GM21576 (cell line): Measurements from ENCODE around the gene VAV2.
A peak's percentile ranks its signal among the peaks of the same experiment; 100 is the strongest.

Source experiments
- ATAC-seq: cut with Tn5 transposase; IDR thresholded peaks from one replicate; pipeline ENCODE4 v1.9.1; 2021; ENCODE audit warnings: mild to moderate bottlenecking, moderate library complexity; ENCODE audit not compliant: unreplicated experiment

Gene VAV2

DNA sequence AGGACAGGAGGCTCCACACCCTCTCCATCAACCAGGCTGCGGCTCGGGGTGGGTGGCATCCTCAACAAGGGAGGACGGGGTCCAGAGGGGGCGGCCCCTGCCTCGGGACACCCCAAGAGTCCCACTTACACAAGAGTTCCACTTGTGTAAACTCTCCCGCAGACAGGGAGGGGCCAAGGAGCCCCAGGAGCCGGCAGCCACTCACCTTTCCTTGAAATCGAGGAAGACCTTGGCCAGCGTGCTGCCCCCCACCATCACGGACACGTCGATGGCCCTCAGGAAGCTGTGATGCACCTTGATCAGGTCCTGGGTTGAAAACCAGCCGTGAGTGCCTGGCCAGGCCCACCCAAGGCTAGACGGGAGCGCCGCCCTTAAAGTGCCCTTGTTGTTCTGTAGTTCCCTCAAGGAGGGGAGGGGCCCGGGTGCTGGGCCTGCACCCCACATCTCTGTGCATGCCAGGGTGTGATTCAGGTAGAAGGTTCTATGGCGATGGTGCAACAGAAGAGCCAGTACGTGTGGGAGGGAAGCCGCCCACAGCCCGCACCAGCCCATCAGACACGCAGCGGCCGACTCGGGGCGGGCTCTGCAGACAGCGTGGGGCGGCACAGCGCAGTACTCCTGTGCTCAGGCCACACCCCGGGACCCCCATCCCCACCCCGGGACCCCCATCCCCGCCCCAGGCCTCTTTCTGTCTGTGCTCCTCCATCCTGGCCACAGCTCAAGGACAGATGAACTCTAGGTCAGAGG, 186.1 kb downstream of the VAV2 start:
- ATAC-seq, result no peak

DNA sequence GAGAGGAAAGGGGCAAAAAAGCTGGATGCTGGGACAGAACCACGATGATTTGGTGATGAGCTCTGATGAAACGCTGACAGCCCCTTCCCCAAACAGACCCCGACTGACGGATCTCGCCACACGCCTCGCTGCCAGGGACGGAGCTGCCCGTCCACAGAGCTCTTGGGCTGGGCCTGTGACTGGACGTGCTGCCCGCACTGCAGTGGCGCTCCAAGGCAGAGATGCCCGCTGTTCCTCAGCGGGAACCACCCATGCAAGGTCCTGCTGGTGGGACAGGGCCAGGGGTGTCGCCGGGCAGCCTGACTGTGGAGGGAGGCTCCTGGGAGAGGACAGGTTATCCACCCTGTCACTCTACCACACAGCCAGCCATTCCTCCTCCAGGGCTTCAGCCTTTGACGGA, 187.9 kb downstream of the VAV2 start:
- no peak for ATAC-seq

- no peak for ATAC-seq
These were observed 188.4 kb downstream of the VAV2 start for GRCh38 chr9:133803745-133804144.

DNA sequence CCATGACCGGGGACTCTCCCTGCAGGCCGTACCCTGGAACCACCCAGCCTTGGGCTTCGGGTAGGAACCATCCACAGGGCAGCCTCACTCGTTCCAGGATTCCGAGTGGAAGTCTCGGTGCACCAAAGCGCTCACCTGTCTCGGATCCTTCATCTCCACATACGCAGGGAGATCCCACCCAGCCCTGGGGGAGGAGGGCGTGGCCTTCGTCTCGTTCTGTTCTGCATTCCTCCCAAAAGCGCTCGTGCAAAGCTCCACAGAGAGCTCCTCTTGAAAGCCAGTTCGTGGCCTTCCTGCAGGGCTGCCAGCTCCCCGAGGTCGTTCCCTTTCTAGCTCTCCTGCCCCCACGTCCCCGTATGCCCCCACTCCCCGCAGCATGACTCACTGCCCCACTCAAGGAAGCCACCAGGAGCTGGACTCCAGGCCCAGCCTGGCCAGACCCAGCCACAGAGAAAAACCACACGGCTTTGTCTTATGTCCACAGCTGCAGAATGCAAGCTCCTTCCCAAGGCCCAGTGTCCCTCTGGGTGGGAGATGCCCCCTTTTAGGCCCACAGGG, 189.0 kb downstream of the VAV2 start:
- no peak for ATAC-seq

DNA sequence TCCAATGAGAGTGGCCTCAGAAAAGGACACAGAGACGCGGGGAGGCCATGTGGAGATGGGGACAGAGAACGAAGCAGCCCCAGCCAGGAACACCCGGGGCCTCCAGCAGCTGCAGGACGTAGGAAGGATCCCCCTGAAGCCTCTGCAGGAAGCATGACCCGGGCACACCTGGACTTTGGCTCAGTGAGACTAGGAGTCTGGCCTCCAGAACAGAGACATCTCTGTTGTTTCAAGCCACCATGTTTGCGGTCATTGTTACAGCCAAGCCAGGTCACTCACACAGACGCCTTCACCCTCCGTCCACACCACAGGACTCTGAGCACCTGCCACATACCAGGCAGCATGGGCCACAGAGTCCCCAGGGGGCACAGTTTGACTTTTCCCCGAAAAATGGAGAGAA, 190.4 kb downstream of the VAV2 start:
- ATAC-seq, result no peak

GRCh38 chr9:133800266-133800665, 191.9 kb downstream of the VAV2 start:
- no peak for ATAC-seq

- no peak for ATAC-seq
These were observed 192.4 kb downstream of the VAV2 start for GRCh38 chr9:133799716-133800115.

DNA sequence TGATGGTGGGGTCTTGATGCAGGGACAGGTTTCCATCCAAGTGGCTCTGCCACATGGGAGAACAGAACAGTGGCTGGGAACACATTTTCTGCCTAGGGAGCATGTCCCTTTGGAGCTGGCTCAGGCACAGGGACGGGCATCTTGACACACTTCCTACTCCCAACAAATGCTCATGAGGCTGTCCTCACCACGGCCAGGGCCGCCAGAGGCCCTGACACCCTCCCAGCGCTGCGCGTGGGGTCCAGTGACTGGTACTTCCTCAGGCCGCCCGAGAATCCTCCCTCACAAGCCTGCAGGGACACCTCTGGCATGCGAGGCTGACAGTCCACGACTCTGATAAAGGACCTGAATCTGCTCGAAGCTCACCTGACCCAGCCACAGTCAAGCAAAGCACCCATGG, 193.0 kb downstream of the VAV2 start:
- ATAC-seq, result no peak

DNA sequence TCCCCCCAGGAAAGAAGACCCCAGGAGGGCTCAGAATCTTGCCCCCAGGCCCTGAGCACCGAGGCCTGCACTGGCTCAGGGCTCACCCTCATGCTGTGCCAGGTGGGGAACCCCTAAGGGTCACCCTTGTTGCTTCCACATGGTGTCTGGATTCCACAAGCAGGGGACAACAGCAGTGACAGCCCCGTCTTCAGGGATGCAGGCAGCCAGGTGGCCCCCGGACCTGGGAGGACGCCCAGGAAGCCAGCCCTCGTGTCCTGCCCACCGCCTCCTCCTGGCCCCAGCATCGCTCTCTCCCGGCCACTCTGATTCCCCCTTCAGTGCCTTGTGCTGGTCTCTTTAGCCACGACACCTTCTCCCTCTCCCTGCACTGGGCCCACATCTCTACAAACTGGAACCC, 194.0 kb downstream of the VAV2 start:
- ATAC-seq, result no peak

GRCh38 chr9:133797406-133798105, 194.6 kb downstream of the VAV2 start:
- ATAC-seq, result no peak

DNA sequence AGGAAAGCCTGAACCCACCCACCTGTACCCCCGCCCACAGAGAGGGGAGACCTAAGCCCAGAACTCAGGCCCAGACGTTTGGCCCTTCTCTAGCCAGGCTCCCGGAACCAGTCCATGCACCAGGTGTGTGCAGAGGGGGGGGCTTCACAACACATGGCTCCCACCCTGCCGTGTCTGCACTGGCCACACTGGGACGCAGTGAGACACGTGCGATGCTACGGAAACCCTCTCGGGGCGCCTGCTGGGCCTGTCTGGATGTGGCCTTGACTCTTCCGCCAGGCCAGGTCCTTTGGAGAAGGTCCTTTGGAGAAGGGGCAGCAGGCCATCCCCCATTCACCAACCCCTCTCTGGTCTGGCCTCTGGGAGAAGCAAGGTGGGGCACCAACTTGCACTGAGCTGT, 195.6 kb downstream of the VAV2 start:
- no peak for ATAC-seq

DNA sequence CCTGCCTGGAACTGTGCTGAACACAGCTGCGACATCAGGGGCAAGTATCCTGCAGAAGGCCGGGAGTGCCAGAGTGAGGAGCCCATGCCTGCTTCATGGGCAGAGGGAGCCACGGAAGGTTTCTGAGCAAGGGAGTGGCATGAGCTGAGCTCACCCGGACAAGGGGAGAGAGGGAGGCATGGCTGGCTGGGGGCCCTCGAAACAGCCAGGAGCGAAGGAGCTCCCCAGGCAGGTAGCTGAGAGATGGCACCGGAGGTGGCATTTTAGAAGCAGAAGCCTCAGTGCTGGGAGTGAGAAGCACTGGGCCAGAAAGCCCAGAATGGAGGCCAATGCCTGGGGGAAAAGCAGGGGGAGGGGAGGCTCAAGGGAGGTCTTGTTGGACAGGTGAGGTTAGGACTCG, 197.1 kb downstream of the VAV2 start:
- no peak for ATAC-seq

DNA sequence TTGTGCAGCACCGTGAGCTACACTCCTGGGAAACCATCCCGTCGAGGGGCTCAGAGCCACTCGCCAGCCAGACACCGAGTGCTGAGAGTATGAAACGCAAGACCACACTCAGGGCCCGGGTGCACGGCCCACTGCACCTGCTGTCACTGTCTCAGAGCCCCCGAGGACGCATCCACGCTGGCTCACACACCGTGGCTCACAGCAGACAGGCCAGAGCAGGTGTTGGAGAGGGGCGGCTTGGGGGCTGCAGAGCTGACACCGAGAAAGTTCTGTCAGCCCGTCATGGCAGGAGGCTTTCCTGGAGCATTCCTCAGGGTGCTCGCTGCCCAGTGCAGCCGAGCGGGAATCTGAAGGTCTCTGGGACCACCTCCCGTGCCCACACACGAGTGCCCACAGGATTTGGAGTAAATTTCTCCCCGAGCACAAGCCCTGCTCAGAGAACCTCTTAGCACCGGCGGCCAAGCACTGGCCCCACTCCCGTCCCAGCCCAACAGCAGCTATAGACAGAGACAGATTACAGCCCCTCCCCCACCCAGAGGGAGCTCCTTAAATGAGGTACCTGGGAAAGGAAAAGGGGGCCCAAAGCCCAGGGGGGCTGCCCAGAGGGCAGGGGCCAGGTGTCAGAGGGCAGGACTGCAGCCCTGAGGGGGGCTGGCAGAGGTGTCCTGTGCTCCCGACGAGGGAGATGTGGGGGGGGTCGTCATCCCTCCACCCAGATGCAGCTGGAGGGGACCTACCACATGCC, 197.9 kb downstream of the VAV2 start:
- ATAC-seq, result no peak

DNA sequence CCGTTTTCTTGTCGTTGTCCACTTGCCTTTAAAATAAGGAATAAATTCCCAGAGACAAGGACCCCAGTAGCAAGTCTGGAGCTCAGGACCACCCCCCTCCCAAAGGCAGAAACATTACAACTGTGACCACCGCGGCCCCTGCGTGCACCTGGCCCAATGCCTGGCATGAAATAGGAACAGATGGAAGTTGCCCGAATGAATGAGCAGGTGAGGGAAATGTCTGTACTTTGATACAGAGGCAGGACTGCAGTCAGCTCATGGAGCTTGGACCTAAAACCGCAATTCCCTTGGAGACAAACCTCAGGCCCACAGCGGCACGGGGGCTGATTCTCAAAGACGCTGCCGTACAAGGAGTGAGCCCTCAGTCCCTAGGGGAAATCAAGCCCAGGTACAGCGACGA, 198.7 kb downstream of the VAV2 start:
- no peak for ATAC-seq

DNA sequence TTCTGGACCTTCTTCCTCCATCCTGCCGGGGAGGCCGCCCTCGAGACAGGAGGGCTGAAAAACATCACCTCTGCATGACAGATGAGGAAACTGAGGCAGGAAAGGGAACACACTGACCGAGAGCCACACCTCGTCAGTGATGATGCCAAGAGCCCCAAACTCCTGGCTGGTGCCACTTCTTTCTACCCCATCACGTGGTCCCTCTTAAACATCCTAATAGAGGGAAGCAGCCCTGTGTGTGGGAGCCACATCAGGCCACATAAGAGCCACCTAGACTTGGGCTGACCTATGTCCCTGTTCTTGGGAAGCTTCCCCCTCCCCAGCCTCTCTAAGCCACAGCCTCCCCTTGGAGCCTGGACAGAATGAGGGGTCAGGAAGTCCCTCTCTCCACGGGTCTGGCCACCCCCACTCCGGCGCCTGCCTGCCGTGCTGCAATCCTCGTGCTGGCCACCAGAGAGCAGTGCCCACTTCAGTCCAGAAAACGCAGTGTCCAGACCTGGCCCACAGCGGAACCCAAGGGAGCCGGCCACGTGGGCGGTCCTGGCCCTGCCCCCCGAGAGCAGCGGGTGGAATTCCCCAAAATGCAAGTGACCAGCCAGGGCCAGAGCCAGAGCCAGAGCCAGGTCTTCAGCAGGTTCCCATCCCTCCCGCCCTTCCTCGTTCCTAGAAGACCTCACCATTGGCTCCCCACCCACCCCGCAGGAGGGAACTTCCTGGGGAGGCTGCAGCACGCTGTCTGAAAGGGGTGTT, 199.2 kb downstream of the VAV2 start:
- ATAC-seq, result peak; percentile 72

- no peak for ATAC-seq
These were observed 200.1 kb downstream of the VAV2 start for GRCh38 chr9:133791735-133792649.

DNA sequence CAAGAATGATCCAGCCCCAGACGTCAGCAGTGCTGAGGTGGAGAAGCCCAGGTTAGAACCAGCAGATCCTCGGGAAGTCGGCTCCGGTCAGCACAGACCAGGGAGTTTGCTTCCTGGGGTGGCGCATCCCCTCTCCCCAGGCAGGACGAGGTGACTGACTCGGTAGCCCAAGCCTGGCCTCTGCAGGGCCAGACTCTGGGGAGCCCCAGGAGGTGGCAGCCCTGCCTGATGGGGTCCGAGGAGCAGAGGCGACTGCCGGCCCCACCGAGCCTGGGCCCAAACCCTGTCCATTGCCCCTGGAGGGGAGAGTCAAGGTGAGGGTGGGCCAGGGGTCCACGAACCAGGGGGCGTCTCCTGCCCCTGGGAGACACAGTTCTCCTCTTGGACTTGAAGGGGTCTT, 201.1 kb downstream of the VAV2 start:
- no peak for ATAC-seq

DNA sequence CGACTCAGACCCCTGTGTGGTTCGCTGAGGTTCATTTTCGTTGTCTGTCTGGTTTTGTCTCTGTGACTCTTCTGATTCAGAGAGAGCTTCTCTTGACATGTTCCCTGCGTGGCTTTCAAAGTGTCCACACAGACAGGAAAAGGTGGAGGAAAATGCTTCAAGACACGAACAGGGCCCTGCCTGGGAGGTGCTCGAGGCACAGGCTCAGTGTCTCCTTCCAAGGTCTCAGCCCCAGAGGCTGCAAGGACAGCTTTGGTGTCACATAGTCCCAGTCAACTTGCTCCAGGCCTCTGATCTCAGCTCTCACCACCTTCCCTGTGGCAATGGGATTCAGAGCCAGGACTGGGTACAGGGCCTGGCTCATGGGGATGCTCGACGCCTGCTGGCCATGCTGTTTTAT, 202.3 kb downstream of the VAV2 start:
- no peak for ATAC-seq

- ATAC-seq, result no peak
These were observed 203.1 kb downstream of the VAV2 start for GRCh38 chr9:133788819-133789717.
